ENCODE data around the gene ABCG1. TPM values are rescaled to one million over a fixed set of nuclear protein-coding genes. Genes with fewer than 3 reads are reported as not detected.

Gene ABCG1
- total and polyA plus RNA-seq, 4 donors = 1.6 to 9.7 (median 5.3) TPM

- Histone ChIP-seq H3K27ac (ENCODE audit: low read depth in 1 of 2, low read length in 2 of 2) (no peak overlapping the region), H3K27me3 (ENCODE audit: control insufficient read depth in 4 of 4, insufficient read depth in 4 of 4, low read length in 3 of 4) (no peaks in the 10 kb centered on the region), H3K4me3 (ENCODE audit: low read depth in 1 of 3, low read length in 3 of 3) (no peak overlapping the region), H3K9me3 (ENCODE audit: control insufficient read depth in 4 of 4, low read length in 3 of 4) (no peaks in the 10 kb centered on the region), H3K9ac (ENCODE audit: low read depth in 1 of 2, low read length in 2 of 2) (no peak overlapping the region), H3K36me3 (ENCODE audit: control insufficient read depth in 4 of 4, insufficient read depth in 3 of 4, low read depth in 1 of 4, low read length in 3 of 4) (no peaks in the 10 kb centered on the region), H3K4me1 (ENCODE audit: control insufficient read depth in 4 of 4, insufficient read depth in 4 of 4, low read length in 3 of 4) (peaks cover 1 to 21% (median 13%) of the 10 kb centered on the region in 4 donors)
- 95% methylated on average over 15 of the region's 15 CpGs for WGBS
- TF ChIP-seq HNF4A (conservative IDR thresholded peaks at IDR 0.05) = no peak
- TF ChIP-seq YY1 (IDR thresholded peaks at IDR 0.05) = no peak
- no peak for TF ChIP-seq EGR1 (IDR thresholded peaks at IDR 0.05; ENCODE audit: low read depth in 2 of 2)
- TF ChIP-seq HNF4G (IDR thresholded peaks at IDR 0.05) = no peak
- no peak for DNase-seq (ENCODE audit: low spot score)
These were observed 5.1 kb downstream of the ABCG1 start for GRCh38 chr21:42223826-42224575.

DNA sequence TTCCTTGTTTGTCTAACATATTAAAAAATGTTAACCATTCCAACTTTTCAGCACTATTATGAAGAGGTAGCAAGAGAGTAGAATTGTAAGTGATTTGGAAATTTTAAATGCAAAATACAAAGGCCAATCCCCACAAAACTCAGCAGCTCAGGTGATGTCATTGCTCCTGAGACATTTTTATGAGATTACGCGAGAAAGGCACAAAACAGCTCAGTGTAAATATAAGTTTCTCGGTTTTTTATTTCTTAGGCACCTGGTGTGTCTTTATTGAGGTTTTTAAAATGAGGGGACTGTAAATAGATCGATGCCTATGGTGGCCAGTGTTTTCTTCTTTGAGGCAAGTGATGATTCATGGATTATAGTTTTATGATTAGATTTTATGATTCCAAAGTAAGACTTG lies 6.1 kb downstream of the ABCG1 start:
- no peak for DNase-seq (ENCODE audit: low spot score)
- Histone ChIP-seq H3K27ac (ENCODE audit: low read depth in 1 of 2, low read length in 2 of 2) (no peak overlapping the region), H3K9ac (ENCODE audit: low read depth in 1 of 2, low read length in 2 of 2) (no peak overlapping the region), H3K4me1 (ENCODE audit: control insufficient read depth in 4 of 4, insufficient read depth in 4 of 4, low read length in 3 of 4) (peaks cover 0 to 15% (median 6%) of the 10 kb centered on the region in 4 donors), H3K27me3 (ENCODE audit: control insufficient read depth in 4 of 4, insufficient read depth in 4 of 4, low read length in 3 of 4) (no peaks in the 10 kb centered on the region), H3K36me3 (ENCODE audit: control insufficient read depth in 4 of 4, insufficient read depth in 3 of 4, low read depth in 1 of 4, low read length in 3 of 4) (no peaks in the 10 kb centered on the region), H3K9me3 (ENCODE audit: control insufficient read depth in 4 of 4, low read length in 3 of 4) (no peaks in the 10 kb centered on the region), H3K4me3 (ENCODE audit: low read depth in 1 of 3, low read length in 3 of 3) (no peak overlapping the region)
- no peak for TF ChIP-seq RAD21 (IDR thresholded peaks at IDR 0.05)
- no peak for TF ChIP-seq SP1 (IDR thresholded peaks at IDR 0.05)
- no peak for TF ChIP-seq NR2F2 (IDR thresholded peaks at IDR 0.05)
- no peak for TF ChIP-seq MAX (IDR thresholded peaks at IDR 0.05)
- no peak for TF ChIP-seq JUND (IDR thresholded peaks at IDR 0.05)
- no peak for TF ChIP-seq YY1 (IDR thresholded peaks at IDR 0.05)
- no peak for TF ChIP-seq HNF4G (IDR thresholded peaks at IDR 0.05)
- TF ChIP-seq, protein P1, sequence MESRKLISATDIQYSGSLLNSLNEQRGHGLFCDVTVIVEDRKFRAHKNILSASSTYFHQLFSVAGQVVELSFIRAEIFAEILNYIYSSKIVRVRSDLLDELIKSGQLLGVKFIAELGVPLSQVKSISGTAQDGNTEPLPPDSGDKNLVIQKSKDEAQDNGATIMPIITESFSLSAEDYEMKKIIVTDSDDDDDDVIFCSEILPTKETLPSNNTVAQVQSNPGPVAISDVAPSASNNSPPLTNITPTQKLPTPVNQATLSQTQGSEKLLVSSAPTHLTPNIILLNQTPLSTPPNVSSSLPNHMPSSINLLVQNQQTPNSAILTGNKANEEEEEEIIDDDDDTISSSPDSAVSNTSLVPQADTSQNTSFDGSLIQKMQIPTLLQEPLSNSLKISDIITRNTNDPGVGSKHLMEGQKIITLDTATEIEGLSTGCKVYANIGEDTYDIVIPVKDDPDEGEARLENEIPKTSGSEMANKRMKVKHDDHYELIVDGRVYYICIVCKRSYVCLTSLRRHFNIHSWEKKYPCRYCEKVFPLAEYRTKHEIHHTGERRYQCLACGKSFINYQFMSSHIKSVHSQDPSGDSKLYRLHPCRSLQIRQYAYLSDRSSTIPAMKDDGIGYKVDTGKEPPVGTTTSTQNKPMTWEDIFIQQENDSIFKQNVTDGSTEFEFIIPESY (IDR thresholded peaks at IDR 0.05) = no peak
- 82% methylated on average over 4 of the region's 4 CpGs for WGBS

GRCh38 chr21:42225571-42226155 lies 6.7 kb downstream of the ABCG1 start:
- no peak overlapping the region for H3K9ac ChIP-seq (ENCODE audit: low read depth in 1 of 2, low read length in 2 of 2)
- H3K36me3 ChIP-seq (ENCODE audit: control insufficient read depth in 4 of 4, insufficient read depth in 3 of 4, low read depth in 1 of 4, low read length in 3 of 4) = no peaks in the 10 kb centered on the region
- WGBS = 89% methylated on average over 13 of the region's 13 CpGs
- TF ChIP-seq HNF4A (conservative IDR thresholded peaks at IDR 0.05) = no peak
- TF ChIP-seq, protein P1 (IDR thresholded peaks at IDR 0.05) = no peak
- no peak overlapping the region for H3K27ac ChIP-seq (ENCODE audit: low read depth in 1 of 2, low read length in 2 of 2)
- H3K9me3 ChIP-seq (ENCODE audit: control insufficient read depth in 4 of 4, low read length in 3 of 4) = no peaks in the 10 kb centered on the region
- no peaks in the 10 kb centered on the region for H3K27me3 ChIP-seq (ENCODE audit: control insufficient read depth in 4 of 4, insufficient read depth in 4 of 4, low read length in 3 of 4)
- H3K4me3 ChIP-seq (ENCODE audit: low read depth in 1 of 3, low read length in 3 of 3) = no peak overlapping the region
- H3K4me1 ChIP-seq (ENCODE audit: control insufficient read depth in 4 of 4, insufficient read depth in 4 of 4, low read length in 3 of 4) = peaks cover 0 to 8% (median 2%) of the 10 kb centered on the region in 4 donors
- no peak for DNase-seq (ENCODE audit: low spot score)

Measured in liver (tissue), 9 donors.